DND-41 (cell line): ENCODE results near the gene XRCC2.

Experiments
- ATAC-seq: fragments of 200-7000 bp; cut with Tn5 transposase; 3 replicates; pipeline ENCODE4 v1.9.1; 2021; ENCODE audit warnings: low read depth; ENCODE audit not compliant: insufficient read depth
- DNase-seq: peaks from one replicate; pipeline ENCODE4 v3.0.0-alpha.2; 2020
- H2AFZ ChIP-seq: 2 replicates; pipeline ENCODE4 v1.6.0; 2012; ENCODE audit warnings: low read depth, low read length
- H3K27ac ChIP-seq: 2 replicates; pipeline ENCODE4 v1.5.1; 2012; ENCODE audit warnings: low read length, inconsistent platforms
- H3K27me3 ChIP-seq: fragments of 200-600 bp; sonication (generic); 2 replicates; pipeline ENCODE4 v1.6.0; 2012; ENCODE audit warnings: low read length, mild to moderate bottlenecking, inconsistent platforms; ENCODE audit not compliant: insufficient read depth, poor library complexity
- H3K36me3 ChIP-seq: 2 replicates; pipeline ENCODE4 v1.5.1; 2012; ENCODE audit warnings: low read length, inconsistent platforms; ENCODE audit not compliant: insufficient read depth
- H3K4me1 ChIP-seq: 2 replicates; pipeline ENCODE4 v1.5.1; 2012; ENCODE audit warnings: mild to moderate bottlenecking, low read length; ENCODE audit not compliant: insufficient read depth
- H3K4me2 ChIP-seq: 2 replicates; pipeline ENCODE4 v1.6.0; 2012; ENCODE audit warnings: mild to moderate bottlenecking, moderate library complexity, low read length, inconsistent platforms; ENCODE audit not compliant: insufficient read depth
- H3K4me3 ChIP-seq, 2 experiments: fragments of 200-600 bp in 1 of 2; shearing (Covaris generic) in 1 of 2; 2 replicates each; pipeline ENCODE4 v1.5.1; 2012 to 2016; ENCODE audit warnings: inconsistent platforms in 2 of 2, low read length in 2 of 2, mild to moderate bottlenecking in 2 of 2, low read depth in 1 of 2, moderate library complexity in 1 of 2
- H3K79me2 ChIP-seq: 2 replicates; pipeline ENCODE4 v1.6.0; 2012; ENCODE audit warnings: low read length, inconsistent platforms; ENCODE audit not compliant: insufficient read depth
- H3K9ac ChIP-seq: 2 replicates; pipeline ENCODE4 v1.6.0; 2012; ENCODE audit warnings: low read depth, mild to moderate bottlenecking, inconsistent platforms, low read length, moderate library complexity
- H3K9me3 ChIP-seq: 2 replicates; pipeline ENCODE4 v1.5.1; 2012; ENCODE audit warnings: low read length, moderate library complexity, mild to moderate bottlenecking, inconsistent platforms; ENCODE audit not compliant: insufficient read depth, severe bottlenecking
- H4K20me1 ChIP-seq: 2 replicates; pipeline ENCODE4 v1.6.0; 2012; ENCODE audit warnings: low read length; ENCODE audit not compliant: insufficient read depth
- EZH2 ChIP-seq: IDR thresholded peaks from 3 replicates; pipeline ENCODE4 v1.6.1; 2012; ENCODE audit warnings: borderline replicate concordance, low read depth, mild to moderate bottlenecking, moderate library complexity, low read length, inconsistent platforms; ENCODE audit not compliant: severe bottlenecking
- TF ChIP-seq, protein P1 (sequence below): IDR thresholded peaks from 2 replicates; pipeline ENCODE4 v1.5.1; 2012; ENCODE audit warnings: borderline replicate concordance, low read length, moderate library complexity, mild to moderate bottlenecking; ENCODE audit not compliant: poor library complexity, severe bottlenecking; ENCODE audit errors: extremely low read depth

XRCC2 gene

DNA sequence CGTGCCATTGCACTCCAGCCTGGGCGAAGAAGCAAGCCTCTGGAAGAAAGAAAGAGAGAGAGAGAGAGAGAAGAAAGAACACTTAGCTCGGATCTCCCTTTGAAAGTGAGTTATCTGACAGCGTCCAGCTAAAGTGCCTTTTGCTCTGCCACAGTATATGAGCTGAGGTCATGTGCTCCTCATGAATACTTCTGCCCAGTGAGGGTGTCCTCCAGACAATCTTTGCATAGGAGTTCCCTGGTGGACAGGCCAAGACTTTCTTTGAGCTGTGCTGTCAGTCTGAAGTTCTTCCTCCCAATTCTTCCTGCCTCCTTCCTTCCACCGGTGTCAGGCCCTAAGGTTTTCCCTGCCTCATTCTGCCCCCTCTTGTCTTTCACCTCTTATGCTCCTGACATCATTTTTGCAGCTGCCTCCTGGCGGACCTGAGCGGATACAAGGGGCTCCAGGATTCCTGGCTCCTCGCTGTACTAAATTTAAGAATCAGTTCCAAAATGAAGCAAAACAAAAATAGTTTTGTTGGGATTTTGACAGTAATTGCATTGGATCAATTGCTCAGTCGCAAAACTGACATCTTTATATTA, 31.9 kb downstream of the XRCC2 start:
- H3K79me2 ChIP-seq = no peaks in the 10 kb centered on the region
- H3K4me2 ChIP-seq = no peak overlapping the region
- peak; percentile 33; the same call in 1 of the 3 replicates for ATAC-seq
- H3K4me1 ChIP-seq = no peaks in the 10 kb centered on the region
- H3K9me3 ChIP-seq = no peaks in the 10 kb centered on the region
- peaks cover 45% of the 10 kb centered on the region for H3K36me3 ChIP-seq
- no peak overlapping the region for H3K27ac ChIP-seq
- DNase-seq = no peak
- H2AFZ ChIP-seq = no peak overlapping the region
- H4K20me1 ChIP-seq = peaks cover 7% of the 10 kb centered on the region; the same call in 1 of the 2 replicates
- H3K4me3 ChIP-seq = no peak overlapping the region
- H3K9ac ChIP-seq = no peak overlapping the region
- TF ChIP-seq, protein P1, sequence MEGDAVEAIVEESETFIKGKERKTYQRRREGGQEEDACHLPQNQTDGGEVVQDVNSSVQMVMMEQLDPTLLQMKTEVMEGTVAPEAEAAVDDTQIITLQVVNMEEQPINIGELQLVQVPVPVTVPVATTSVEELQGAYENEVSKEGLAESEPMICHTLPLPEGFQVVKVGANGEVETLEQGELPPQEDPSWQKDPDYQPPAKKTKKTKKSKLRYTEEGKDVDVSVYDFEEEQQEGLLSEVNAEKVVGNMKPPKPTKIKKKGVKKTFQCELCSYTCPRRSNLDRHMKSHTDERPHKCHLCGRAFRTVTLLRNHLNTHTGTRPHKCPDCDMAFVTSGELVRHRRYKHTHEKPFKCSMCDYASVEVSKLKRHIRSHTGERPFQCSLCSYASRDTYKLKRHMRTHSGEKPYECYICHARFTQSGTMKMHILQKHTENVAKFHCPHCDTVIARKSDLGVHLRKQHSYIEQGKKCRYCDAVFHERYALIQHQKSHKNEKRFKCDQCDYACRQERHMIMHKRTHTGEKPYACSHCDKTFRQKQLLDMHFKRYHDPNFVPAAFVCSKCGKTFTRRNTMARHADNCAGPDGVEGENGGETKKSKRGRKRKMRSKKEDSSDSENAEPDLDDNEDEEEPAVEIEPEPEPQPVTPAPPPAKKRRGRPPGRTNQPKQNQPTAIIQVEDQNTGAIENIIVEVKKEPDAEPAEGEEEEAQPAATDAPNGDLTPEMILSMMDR = no peak
- TF ChIP-seq EZH2 = no peak
- H3K27me3 ChIP-seq = no peaks in the 10 kb centered on the region

DNA sequence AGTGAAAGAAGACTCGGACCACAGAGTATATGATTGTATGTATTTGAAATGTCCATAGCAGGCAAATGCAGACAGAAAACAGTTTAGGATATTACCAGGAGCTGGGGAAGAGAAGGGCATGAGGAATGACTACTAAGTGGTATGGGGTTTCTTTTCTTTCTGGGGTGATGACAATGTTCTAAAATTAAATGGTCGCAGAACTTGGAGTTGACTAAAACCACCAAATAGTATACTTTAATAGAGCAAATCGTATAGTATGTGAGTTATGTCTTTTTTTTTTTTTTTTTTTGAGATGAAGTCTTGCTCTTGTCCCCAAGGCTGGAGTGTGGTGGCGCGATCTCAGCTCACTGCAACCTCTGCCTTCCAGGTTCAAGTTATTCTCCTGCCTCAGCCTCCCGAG, 34.6 kb downstream of the XRCC2 start:
- H3K9ac ChIP-seq = no peak overlapping the region

DNA sequence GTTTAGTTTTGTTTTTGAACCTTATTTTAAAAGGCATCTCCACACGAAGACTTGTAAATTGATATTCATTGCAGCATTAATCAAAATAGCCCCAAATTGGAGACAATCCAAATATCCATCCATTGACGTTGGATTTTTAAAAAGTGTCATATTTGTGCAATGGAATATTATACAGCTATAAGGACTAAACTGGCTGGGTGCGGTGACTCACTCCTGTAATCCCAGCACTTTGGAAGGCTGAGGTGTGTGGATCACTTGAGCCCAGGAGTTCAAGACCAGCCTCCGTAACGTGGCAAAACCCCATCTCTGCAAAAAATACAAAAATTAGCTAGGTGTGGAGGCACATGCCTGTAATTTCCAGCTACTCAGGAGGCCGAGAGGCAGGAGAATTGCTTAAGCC, 35.1 kb downstream of the XRCC2 start:
- ATAC-seq = no peak
- DNase-seq = no peak

More for the DNA sequence above, 34.6 kb downstream of the XRCC2 start:
- H3K27ac ChIP-seq = no peak overlapping the region
- H3K27me3 ChIP-seq = no peaks in the 10 kb centered on the region
- DNase-seq = no peak
- H3K9me3 ChIP-seq = no peaks in the 10 kb centered on the region
- no peak overlapping the region for H2AFZ ChIP-seq
- H3K4me1 ChIP-seq = no peaks in the 10 kb centered on the region
- TF ChIP-seq EZH2 = no peak
- TF ChIP-seq, protein P1 = no peak
- no peak overlapping the region for H3K4me2 ChIP-seq
- H4K20me1 ChIP-seq = peaks cover 4% of the 10 kb centered on the region; the same call in 1 of the 2 replicates
- H3K79me2 ChIP-seq = no peaks in the 10 kb centered on the region
- ATAC-seq = no peak; the same call in 2 of the 3 replicates
- no peak overlapping the region for H3K4me3 ChIP-seq
- peaks cover 18% of the 10 kb centered on the region for H3K36me3 ChIP-seq

More for the DNA sequence above, 35.1 kb downstream of the XRCC2 start:
- no peak overlapping the region for H3K9ac ChIP-seq
- H3K4me3 ChIP-seq = no peak overlapping the region
- no peak overlapping the region for H2AFZ ChIP-seq
- no peak overlapping the region for H3K27ac ChIP-seq
- H3K4me2 ChIP-seq = no peak overlapping the region
- TF ChIP-seq EZH2 = no peak
- TF ChIP-seq, protein P1 = no peak
- peaks cover 14% of the 10 kb centered on the region; the same call in 1 of the 2 replicates for H3K36me3 ChIP-seq
- H4K20me1 ChIP-seq = peaks cover 4% of the 10 kb centered on the region; the same call in 1 of the 2 replicates
- H3K9me3 ChIP-seq = no peaks in the 10 kb centered on the region
- no peaks in the 10 kb centered on the region for H3K27me3 ChIP-seq
- H3K4me1 ChIP-seq = no peaks in the 10 kb centered on the region
- H3K79me2 ChIP-seq = no peaks in the 10 kb centered on the region
